Body of pancreas (tissue), 4 donors: Measurements from ENCODE around the gene ZNF563.
"Not testable (repeated sequence)": the region's sequence is repeated elsewhere in the genome, so short reads cannot be mapped to it uniquely, and the experiment has no call there.

Experiments
- CTCF ChIP-seq, 7 experiments: fragments of 450-650 bp in 4 of 7; fragments of 200-600 bp in 3 of 7; sonication (generic) in 3 of 7; IDR thresholded peaks; one replicate each; pipeline ENCODE4 v1.5.1; 2016 to 2019; ENCODE audit warnings: antibody characterized with exemption in 7 of 7
- POLR2A ChIP-seq, 3 donors: fragments of 450-650 bp; IDR thresholded peaks; one replicate each; pipeline ENCODE4 v1.6.1; 2016; ENCODE audit warnings: antibody characterized with exemption in 3 of 3, mild to moderate bottlenecking in 2 of 3

GRCh38 chr19:12308891-12309290 is 24.5 kb downstream of the ZNF563 start:
- TF ChIP-seq CTCF, POLR2A (IDR thresholded peaks at IDR 0.05): not testable (repeated sequence)
